Loucy (cell line): ENCODE data around the gene RAB3GAP1.

Experiments used
- EZH2phosphoT487 ChIP-seq: fragments of 200-600 bp; IDR thresholded peaks from 2 replicates; pipeline ENCODE4 v1.6.1; 2018; ENCODE audit warnings: antibody characterized with exemption, mild to moderate bottlenecking, moderate library complexity, borderline replicate concordance
- TF ChIP-seq, protein P1 (sequence below): fragments of 200-600 bp; sonication (generic); conservative IDR thresholded peaks from 2 replicates; pipeline ENCODE4 v1.5.1; 2014; ENCODE audit warnings: mild to moderate bottlenecking, antibody characterized with exemption, low read length

DNA sequence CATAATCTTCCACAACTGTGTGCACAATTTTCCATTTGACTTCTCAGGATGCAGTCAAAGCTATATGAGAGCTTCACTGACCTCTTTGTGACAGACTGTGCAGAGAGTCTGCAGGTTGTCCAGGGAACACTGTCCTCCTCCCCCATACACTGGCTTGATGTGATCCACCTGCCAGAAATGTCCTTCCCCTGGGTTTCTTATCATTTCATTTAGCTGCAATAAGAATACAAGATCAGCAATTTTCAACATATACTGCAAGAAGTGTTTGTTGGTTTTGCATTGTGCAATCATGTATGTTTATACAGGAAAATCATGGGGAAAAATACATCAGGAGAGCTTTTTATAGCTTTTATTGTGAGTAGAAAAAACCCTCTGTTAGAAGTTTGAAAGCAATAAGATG is 150.7 kb downstream of the RAB3GAP1 start:
- TF ChIP-seq, protein P1, sequence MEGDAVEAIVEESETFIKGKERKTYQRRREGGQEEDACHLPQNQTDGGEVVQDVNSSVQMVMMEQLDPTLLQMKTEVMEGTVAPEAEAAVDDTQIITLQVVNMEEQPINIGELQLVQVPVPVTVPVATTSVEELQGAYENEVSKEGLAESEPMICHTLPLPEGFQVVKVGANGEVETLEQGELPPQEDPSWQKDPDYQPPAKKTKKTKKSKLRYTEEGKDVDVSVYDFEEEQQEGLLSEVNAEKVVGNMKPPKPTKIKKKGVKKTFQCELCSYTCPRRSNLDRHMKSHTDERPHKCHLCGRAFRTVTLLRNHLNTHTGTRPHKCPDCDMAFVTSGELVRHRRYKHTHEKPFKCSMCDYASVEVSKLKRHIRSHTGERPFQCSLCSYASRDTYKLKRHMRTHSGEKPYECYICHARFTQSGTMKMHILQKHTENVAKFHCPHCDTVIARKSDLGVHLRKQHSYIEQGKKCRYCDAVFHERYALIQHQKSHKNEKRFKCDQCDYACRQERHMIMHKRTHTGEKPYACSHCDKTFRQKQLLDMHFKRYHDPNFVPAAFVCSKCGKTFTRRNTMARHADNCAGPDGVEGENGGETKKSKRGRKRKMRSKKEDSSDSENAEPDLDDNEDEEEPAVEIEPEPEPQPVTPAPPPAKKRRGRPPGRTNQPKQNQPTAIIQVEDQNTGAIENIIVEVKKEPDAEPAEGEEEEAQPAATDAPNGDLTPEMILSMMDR = no peak
- TF ChIP-seq EZH2phosphoT487 = no peak
